AG09309 (cell line): ENCODE data around the gene SLC35G3.
"Not testable (repeated sequence)": the region's sequence is repeated elsewhere in the genome, so short reads cannot be mapped to it uniquely, and the experiment has no call there.

ENCODE experiments used
- DNase-seq: peaks from one replicate; pipeline ENCODE4 v3.0.0-alpha.2; 2010; ENCODE audit warnings: low read depth
- H3K4me3 ChIP-seq: 2 replicates; pipeline ENCODE4 v1.5.1; 2011; ENCODE audit warnings: mild to moderate bottlenecking, low read depth, low read length, moderate library complexity; ENCODE audit not compliant: control insufficient read depth
- CTCF ChIP-seq: IDR thresholded peaks from 2 replicates; pipeline ENCODE4 v1.5.1; 2011; ENCODE audit warnings: mild to moderate bottlenecking, low read depth, low read length, inconsistent platforms; ENCODE audit not compliant: insufficient read depth, control insufficient read depth; ENCODE audit errors: missing control alignments

Gene SLC35G3

GRCh38 chr17:35239823-35240222 lies 45.6 kb upstream of the SLC35G3 start:
- no peak for TF ChIP-seq CTCF
- no peak overlapping the region for H3K4me3 ChIP-seq
- DNase-seq, result no peak

GRCh38 chr17:35238821-35239220 lies 44.6 kb upstream of the SLC35G3 start:
- no peak for DNase-seq
- H3K4me3 ChIP-seq, result no peak overlapping the region
- no peak for TF ChIP-seq CTCF

GRCh38 chr17:35236821-35237220 lies 42.6 kb upstream of the SLC35G3 start:
- DNase-seq, result no peak
- TF ChIP-seq CTCF, result no peak
- no peak overlapping the region for H3K4me3 ChIP-seq

GRCh38 chr17:35235917-35236316 lies 41.7 kb upstream of the SLC35G3 start:
- TF ChIP-seq CTCF, result no peak
- no peak for DNase-seq
- no peak overlapping the region for H3K4me3 ChIP-seq

GRCh38 chr17:35235289-35235688 lies 41.1 kb upstream of the SLC35G3 start:
- H3K4me3 ChIP-seq, result no peak overlapping the region
- no peak for TF ChIP-seq CTCF
- DNase-seq, result no peak

- not testable (repeated sequence) for DNase-seq, H3K4me3 ChIP-seq
Measured at GRCh38 chr17:35234315-35234714, 40.1 kb upstream of the SLC35G3 start.

GRCh38 chr17:35229638-35230037 lies 35.4 kb upstream of the SLC35G3 start:
- no peak for DNase-seq
- TF ChIP-seq CTCF, result no peak
- no peak overlapping the region for H3K4me3 ChIP-seq
